GM18508 (cell line): ENCODE results near the gene AP3S1.
"Not testable (repeated sequence)": the region's sequence is repeated elsewhere in the genome, so short reads cannot be mapped to it uniquely, and the experiment has no call there.

Source experiments
- ATAC-seq: cut with Tn5 transposase; IDR thresholded peaks from one replicate; pipeline ENCODE4 v1.9.1; 2021; ENCODE audit warnings: moderate number of reproducible peaks; ENCODE audit not compliant: insufficient read depth, unreplicated experiment

AP3S1 gene

DNA sequence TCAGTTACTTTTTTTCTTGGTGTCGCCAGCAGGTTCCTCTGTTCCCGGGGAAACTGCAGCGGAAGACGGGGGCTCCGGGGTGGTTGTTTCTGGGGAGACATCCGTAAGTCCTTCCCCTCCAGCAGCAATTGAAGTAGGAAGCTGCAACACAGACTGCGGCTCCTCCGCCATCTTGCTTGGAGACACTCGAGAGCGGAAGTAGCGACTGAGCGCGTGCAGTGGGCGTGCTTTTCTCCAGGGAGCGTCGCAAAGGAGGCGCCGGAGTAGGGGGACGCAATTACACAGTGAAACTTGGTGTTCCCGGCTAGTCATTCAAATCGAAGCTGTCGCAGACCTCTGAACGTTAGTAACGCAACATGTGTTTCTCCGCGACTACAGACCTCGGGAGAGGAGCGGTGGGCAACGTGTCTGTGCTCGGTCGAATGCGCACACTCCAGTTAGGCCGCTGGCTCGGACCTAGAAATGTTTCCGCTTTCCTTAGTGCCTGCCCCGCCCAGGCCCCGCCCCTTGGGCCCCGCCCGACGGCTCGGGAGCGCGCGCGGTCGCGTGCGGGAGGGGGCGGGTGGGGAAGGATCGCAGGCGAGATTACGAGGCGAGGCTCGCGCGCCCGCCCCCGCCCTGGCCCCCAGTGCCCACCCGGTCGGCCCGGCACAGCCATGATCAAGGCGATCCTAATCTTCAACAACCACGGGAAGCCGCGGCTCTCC, at the start of gene AP3S1, which contains the start of gene ATG12:
TSS of gene AP3S1 (plus strand) at position 554 of the 707 bp plus-strand sequence. CDS start at position 657, 103 bp downstream.
TSS of gene ATG12 (minus strand) at position 184 of the 707 bp plus-strand sequence. CDS start at position 171, 13 bp downstream.
- peak; percentile 61 for ATAC-seq

DNA sequence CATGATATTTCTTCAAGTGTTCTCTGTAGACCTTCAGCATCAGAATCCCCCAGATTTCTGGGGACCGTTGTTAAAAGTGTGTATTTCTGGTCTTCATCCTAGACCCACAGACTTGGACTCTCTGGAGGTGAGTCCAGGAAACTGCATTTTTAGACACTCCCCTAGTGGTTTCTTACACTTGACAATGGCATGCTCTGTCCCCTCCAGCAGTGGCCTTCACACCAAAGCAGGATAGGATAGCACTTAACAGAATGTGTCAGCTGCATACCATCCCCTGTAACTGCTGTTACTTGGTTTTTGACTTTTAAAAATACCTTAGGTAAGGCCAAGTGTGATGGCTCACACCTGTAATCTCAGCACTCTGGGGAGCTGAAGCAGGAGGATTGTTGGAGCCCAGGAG, 46.0 kb upstream of the AP3S1 start:
- ATAC-seq, result no peak

- ATAC-seq, result no peak
These were observed 45.1 kb upstream of the AP3S1 start for GRCh38 chr5:115796656-115797055.

DNA sequence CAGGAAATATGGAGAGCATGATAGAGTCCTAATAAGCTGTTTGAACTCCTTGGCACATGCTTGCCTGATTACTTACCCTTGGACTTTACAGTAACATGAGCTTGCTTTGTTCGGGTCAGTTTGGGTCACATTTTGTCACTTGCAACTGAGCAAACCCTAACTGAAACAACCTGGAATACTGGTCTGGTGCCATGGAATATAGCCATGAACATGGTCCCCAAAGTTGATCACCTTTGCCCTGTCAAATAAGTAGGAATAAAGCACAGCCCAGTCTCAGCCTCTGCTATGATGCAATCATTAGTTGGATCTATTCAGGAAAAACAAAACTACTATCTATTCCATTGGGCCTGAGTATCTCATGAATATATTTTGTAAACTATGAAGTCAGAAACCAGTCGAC, 43.5 kb upstream of the AP3S1 start:
- ATAC-seq, result no peak

DNA sequence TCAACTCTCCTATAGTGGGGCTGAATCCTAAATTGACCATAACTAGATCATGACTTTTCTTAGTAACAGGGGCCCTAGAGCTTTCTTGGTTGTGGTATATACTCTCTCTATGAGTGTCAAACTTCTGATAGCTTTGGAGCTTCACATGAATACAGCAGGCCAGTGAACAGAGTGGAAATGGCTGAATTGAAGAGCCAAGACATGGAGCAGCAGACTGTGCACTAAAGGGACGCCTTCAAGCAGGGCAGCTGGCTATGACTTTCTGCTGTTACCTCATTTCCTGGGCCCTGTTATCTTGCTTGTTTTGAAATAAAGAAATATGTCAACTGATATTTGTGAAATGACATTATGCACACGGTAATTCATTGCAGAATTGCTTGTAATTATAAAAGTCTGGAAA, 41.6 kb upstream of the AP3S1 start:
- no peak for ATAC-seq

GRCh38 chr5:115801152-115801551, 40.6 kb upstream of the AP3S1 start:
- no peak for ATAC-seq

DNA sequence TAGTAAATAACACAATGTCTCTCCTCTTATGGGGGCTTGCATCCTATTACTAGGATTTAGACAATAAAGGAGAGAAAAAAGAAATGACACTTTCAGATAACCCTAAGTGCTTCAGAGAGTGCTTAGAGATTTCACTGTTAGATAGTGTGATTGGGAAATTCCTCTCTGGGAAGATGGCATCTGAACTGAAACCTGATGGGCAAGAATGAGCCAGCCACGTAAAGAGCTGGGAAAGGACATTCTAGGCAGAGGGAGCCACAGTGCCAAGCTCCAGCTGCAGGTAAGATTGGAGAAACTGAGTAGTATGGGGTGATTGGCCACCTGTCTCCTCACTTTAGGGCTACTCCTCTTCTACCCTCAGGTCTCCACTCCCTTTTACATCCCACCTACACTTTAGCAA, 39.8 kb upstream of the AP3S1 start:
- ATAC-seq, result no peak

- ATAC-seq, result no peak
These were observed 34.6 kb upstream of the AP3S1 start for GRCh38 chr5:115806986-115807653.

- no peak for ATAC-seq
These were observed 34.1 kb upstream of the AP3S1 start for GRCh38 chr5:115807654-115808052.

DNA sequence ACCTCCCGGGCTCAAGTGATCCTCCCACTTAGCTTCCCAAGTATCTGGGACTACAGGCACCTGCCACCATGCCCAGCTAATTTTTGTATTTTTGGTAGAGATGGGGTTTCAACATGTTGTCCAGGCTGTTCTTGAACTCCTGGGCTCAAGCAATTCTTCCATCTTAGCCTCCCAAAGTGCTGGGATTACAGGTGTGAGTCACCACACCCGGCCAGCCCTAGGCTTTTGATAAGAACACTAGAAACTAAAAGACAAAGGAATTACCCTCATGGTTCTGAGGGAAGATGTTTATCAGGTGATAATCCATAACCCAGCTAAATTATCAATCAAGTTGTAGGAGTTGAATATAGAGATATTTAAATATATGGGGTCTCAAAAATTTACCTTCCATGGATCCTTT, 33.7 kb upstream of the AP3S1 start:
- ATAC-seq, result not testable (repeated sequence)

GRCh38 chr5:115809946-115810345, 31.8 kb upstream of the AP3S1 start:
- no peak for ATAC-seq

GRCh38 chr5:115810761-115811160, 31.0 kb upstream of the AP3S1 start:
- ATAC-seq, result no peak

DNA sequence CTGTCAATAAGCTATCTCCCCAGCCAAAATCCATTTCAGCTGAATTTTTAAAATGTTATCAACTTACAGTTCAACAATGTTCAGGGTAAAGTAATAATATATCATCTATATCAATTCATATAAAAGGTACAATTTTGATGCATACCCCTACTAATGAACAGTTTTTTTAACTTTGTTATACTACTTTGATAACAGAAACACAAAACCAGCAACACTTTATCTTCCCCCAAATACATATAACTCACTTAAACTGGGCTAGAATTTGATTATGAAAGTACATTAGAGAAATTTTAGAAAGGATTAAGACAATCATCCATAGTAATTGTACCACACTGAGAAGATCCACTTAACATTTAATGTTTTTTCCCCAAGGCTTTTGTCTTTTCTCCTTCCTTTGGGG, 30.3 kb upstream of the AP3S1 start:
- ATAC-seq, result no peak

GRCh38 chr5:115812372-115812771, 29.4 kb upstream of the AP3S1 start:
- ATAC-seq, result no peak

- no peak for ATAC-seq
These were observed 28.0 kb upstream of the AP3S1 start for GRCh38 chr5:115813719-115814118.

DNA sequence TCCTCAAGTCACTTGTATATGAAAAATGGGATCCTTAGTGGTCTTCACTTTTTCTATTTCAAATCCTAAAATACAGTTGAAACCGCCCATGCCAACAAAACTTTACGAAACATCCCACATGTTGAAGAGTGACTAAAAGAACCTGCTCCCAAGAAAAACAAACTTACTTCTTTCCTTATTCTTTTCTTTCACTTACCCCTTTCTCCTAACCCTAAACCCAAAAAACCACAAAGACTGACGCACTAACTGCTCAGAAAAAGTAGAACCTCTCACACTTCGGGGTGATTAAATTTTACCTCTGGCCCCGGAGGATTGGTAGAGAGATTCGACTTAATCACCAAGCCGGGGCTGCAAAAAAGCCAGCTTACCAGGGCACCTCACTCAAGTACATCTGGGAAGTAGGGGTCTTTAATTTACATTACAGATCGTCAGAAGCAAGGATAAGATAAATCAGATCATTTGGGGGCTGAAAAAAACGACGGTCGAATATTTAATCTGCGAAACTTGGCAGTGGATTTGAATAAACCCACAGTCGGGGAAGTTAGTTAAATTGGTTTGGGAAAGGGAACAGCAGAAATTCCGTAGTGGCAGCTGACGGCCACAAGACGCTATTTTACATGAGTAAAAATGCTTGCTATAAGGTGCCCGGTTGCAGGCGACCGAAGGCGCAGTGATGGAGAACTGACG, 26.6 kb upstream of the AP3S1 start:
- ATAC-seq, result no peak

DNA sequence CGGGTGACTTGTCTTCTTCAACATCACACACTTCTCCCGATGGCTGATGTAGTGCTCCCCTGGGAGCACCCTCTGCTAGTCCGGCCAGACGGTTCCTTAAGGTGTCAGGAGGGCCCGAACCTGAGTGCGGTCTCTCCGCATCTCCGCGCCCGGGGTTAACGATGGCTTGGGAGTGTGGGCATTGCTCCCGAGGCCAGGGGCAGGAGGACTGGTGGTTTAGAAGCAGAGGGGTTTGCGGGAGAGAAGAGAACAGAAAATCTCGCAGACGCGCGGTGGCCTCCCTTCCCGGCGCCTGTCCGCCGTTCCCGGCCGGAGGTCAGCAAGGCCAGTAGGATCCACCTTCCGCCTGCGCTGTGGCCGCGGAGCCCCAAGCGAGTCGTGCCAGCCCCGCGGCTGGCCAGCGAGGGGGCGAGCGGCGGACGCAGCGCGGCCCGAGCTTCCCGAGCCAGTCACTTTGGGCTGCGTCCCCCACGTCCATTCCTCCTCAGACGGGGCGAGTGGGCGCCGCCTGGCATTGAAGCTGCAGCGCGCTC, 26.0 kb upstream of the AP3S1 start:
- no peak for ATAC-seq

- no peak for ATAC-seq
These were observed 25.3 kb upstream of the AP3S1 start, which contains the start of gene CDO1 for GRCh38 chr5:115816226-115817081. CDO1 (minus strand) TSS chr5:115816659; CDS start chr5:115816397, 262 bp downstream.

DNA sequence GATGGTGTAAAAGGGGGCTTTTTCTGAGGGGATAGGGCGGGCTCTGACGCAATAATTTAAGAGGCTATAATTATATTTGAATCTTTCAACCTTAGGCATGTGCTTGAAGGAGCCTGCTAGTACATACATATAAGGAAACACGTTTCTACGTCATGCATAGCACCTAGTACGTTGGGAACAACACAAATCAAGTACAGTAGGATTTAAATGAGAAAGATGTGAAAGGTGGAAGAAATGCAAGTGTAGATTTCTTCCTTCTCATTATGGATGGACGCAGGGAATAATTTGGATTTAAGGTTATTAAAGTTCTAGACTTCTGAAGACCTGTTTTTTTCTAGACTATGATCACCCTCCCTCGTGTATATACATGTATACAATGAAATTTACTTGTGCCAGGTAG, 24.3 kb upstream of the AP3S1 start:
- no peak for ATAC-seq

GRCh38 chr5:115818821-115819220, 22.9 kb upstream of the AP3S1 start:
- no peak for ATAC-seq
